Measurements from ENCODE around the gene KCNJ10.

DNA sequence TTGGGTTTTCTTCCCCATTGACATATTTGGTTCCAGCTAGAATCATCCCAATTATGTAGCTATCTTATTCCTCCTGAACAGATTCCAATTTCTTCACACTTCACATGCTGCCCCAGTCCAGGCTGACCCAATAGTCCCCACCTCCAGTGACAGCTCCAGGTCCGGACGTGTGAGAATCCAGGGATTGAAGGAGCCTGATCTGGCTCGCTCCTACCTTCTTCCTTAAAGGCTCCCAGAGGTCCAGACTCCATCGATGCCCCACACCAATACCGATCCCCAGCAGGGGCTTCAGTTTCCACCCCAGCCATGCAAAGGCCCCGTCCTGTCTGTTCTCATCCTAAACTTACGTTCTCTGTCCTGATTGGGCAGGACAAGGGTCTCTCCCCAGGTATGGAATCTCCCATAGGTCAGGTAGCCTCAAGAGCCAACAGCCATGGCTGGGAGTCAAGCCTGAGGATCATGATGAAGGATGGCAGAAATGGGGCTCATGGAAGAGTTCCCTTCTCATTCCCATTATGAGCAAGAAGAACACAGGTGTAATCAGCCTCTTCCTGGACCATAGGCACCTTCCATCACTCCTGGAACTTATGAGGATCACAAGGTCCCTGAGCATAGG lies 95.5 kb downstream of the KCNJ10 start:
- TF ChIP-seq, protein P1, sequence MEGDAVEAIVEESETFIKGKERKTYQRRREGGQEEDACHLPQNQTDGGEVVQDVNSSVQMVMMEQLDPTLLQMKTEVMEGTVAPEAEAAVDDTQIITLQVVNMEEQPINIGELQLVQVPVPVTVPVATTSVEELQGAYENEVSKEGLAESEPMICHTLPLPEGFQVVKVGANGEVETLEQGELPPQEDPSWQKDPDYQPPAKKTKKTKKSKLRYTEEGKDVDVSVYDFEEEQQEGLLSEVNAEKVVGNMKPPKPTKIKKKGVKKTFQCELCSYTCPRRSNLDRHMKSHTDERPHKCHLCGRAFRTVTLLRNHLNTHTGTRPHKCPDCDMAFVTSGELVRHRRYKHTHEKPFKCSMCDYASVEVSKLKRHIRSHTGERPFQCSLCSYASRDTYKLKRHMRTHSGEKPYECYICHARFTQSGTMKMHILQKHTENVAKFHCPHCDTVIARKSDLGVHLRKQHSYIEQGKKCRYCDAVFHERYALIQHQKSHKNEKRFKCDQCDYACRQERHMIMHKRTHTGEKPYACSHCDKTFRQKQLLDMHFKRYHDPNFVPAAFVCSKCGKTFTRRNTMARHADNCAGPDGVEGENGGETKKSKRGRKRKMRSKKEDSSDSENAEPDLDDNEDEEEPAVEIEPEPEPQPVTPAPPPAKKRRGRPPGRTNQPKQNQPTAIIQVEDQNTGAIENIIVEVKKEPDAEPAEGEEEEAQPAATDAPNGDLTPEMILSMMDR (IDR thresholded peaks at IDR 0.05; ENCODE audit: poor library complexity), result no peak
- TF ChIP-seq EZH2phosphoT487 (IDR thresholded peaks at IDR 0.05; ENCODE audit: low read depth, severe bottlenecking, unreplicated experiment), result no peak
- TF ChIP-seq EZH2 (IDR thresholded peaks at IDR 0.05; ENCODE audit: borderline replicate concordance), result no peak
